ENCODE measurements around the gene C1orf115. TPM values are rescaled to one million over a fixed set of nuclear protein-coding genes. Genes with fewer than 3 reads are reported as not detected.
"Not testable (repeated sequence)": the region's sequence is repeated elsewhere in the genome, so short reads cannot be mapped to it uniquely, and the experiment has no call there.

The C1orf115 gene
- total RNA-seq, 1 experiment from 2014 or later: 33.9 TPM

- Histone ChIP-seq H3K36me3 (ENCODE audit: control insufficient read depth, insufficient read depth, low read length) (no peaks in the 10 kb centered on the region), H3K4me1 (no peaks in the 10 kb centered on the region), H3K27me3 (replicated peaks; ENCODE audit: control insufficient read depth, insufficient read depth, low read length) (no peaks in the 10 kb centered on the region), H3K4me3 (ENCODE audit: low read depth, low read length) (no peak overlapping the region), H3K9me3 (no peaks in the 10 kb centered on the region)
- ChIA-PET CTCF (no interaction called here), POLR2A (no interaction called here)
- H3K9me3 Mint-ChIP-seq (ENCODE audit: unreplicated experiment): no peaks in the 10 kb centered on the region
- H3K27me3 Mint-ChIP-seq (ENCODE audit: insufficient read depth, unreplicated experiment): no peaks in the 10 kb centered on the region
- H3K27ac Mint-ChIP-seq (ENCODE audit: unreplicated experiment): no peak overlapping the region
- no TSS peak for BruUV-seq (replicated peaks)
- H3K4me3 Mint-ChIP-seq (ENCODE audit: unreplicated experiment): no peak overlapping the region
- intact Hi-C loops (cut with micrococcal nuclease; ENCODE audit: unreplicated experiment): no loop called here
- no peak for DNase-seq
- no peak for TF ChIP-seq CTCF (IDR thresholded peaks at IDR 0.05; ENCODE audit: insufficient read depth in 1 of 2, low read depth in 1 of 2, low read length in 1 of 2, severe bottlenecking in 1 of 2, unreplicated experiment in 1 of 2)
- no peaks in the 10 kb centered on the region for H3K4me1 Mint-ChIP-seq (ENCODE audit: low read depth, unreplicated experiment)
- no peaks in the 10 kb centered on the region for H3K36me3 Mint-ChIP-seq (ENCODE audit: insufficient read depth, unreplicated experiment)
These were observed 27.9 kb downstream of the C1orf115 start for GRCh38 chr1:220717800-220718640.

- H3K9me3 Mint-ChIP-seq (ENCODE audit: unreplicated experiment); intact Hi-C loops (cut with micrococcal nuclease; ENCODE audit: unreplicated experiment); H3K36me3 Mint-ChIP-seq (ENCODE audit: insufficient read depth, unreplicated experiment); H3K4me3 ChIP-seq (ENCODE audit: low read depth, low read length); H3K9me3 ChIP-seq; H3K4me1 ChIP-seq; H3K4me1 Mint-ChIP-seq (ENCODE audit: low read depth, unreplicated experiment); H3K36me3 ChIP-seq (ENCODE audit: control insufficient read depth, insufficient read depth, low read length); H3K27me3 Mint-ChIP-seq (ENCODE audit: insufficient read depth, unreplicated experiment); DNase-seq; H3K4me3 Mint-ChIP-seq (ENCODE audit: unreplicated experiment); H3K27me3 ChIP-seq (replicated peaks; ENCODE audit: control insufficient read depth, insufficient read depth, low read length); H3K27ac Mint-ChIP-seq (ENCODE audit: unreplicated experiment); BruUV-seq (replicated peaks): not testable (repeated sequence)
- CTCF ChIA-PET: interaction anchor here (1.5 kb wide), 1 partner anchor 12 kb away, joined by 6 read pairs; no protein-coding TSS in a partner anchor
- POLR2A ChIA-PET: interaction anchor here (0.6 kb wide), 1 partner anchor 1136 kb away, joined by 3 read pairs; no protein-coding TSS in a partner anchor
These were observed 31.1 kb downstream of the C1orf115 start for GRCh38 chr1:220721266-220721665.

- no peaks in the 10 kb centered on the region for H3K27me3 ChIP-seq (replicated peaks; ENCODE audit: control insufficient read depth, insufficient read depth, low read length)
- Mint-ChIP-seq H3K9me3 (ENCODE audit: unreplicated experiment) (peaks cover 10% of the 10 kb centered on the region), H3K27me3 (ENCODE audit: insufficient read depth, unreplicated experiment) (peaks cover 7% of the 10 kb centered on the region), H3K4me1 (ENCODE audit: low read depth, unreplicated experiment) (peaks cover 7% of the 10 kb centered on the region), H3K36me3 (ENCODE audit: insufficient read depth, unreplicated experiment) (no peaks in the 10 kb centered on the region), H3K4me3 (ENCODE audit: unreplicated experiment) (no peak overlapping the region), H3K27ac (ENCODE audit: unreplicated experiment) (no peak overlapping the region)
- H3K4me1 ChIP-seq: no peaks in the 10 kb centered on the region
- DNase-seq: no peak
- no peaks in the 10 kb centered on the region; the same call in 1 of the 2 replicates for H3K9me3 ChIP-seq
- CTCF ChIA-PET: no interaction called here
- peak; percentile 33 to 52 for TF ChIP-seq CTCF (IDR thresholded peaks at IDR 0.05; ENCODE audit: insufficient read depth in 1 of 2, low read depth in 1 of 2, low read length in 1 of 2, severe bottlenecking in 1 of 2, unreplicated experiment in 1 of 2)
- POLR2A ChIA-PET: no interaction called here
- no peak overlapping the region for H3K4me3 ChIP-seq (ENCODE audit: low read depth, low read length)
- no peaks in the 10 kb centered on the region for H3K36me3 ChIP-seq (ENCODE audit: control insufficient read depth, insufficient read depth, low read length)
- no TSS peak for BruUV-seq (replicated peaks)
- intact Hi-C loops (cut with micrococcal nuclease; ENCODE audit: unreplicated experiment): no loop called here
These were observed 36.5 kb downstream of the C1orf115 start for GRCh38 chr1:220726634-220727033.

All from Caco-2 (cell line).